ENCODE measurements around the gene SAMD4A.
A peak's percentile ranks its signal among the peaks of the same experiment; 100 is the strongest.
"Not testable (repeated sequence)": the region's sequence is repeated elsewhere in the genome, so short reads cannot be mapped to it uniquely, and the experiment has no call there.

SAMD4A gene

DNA sequence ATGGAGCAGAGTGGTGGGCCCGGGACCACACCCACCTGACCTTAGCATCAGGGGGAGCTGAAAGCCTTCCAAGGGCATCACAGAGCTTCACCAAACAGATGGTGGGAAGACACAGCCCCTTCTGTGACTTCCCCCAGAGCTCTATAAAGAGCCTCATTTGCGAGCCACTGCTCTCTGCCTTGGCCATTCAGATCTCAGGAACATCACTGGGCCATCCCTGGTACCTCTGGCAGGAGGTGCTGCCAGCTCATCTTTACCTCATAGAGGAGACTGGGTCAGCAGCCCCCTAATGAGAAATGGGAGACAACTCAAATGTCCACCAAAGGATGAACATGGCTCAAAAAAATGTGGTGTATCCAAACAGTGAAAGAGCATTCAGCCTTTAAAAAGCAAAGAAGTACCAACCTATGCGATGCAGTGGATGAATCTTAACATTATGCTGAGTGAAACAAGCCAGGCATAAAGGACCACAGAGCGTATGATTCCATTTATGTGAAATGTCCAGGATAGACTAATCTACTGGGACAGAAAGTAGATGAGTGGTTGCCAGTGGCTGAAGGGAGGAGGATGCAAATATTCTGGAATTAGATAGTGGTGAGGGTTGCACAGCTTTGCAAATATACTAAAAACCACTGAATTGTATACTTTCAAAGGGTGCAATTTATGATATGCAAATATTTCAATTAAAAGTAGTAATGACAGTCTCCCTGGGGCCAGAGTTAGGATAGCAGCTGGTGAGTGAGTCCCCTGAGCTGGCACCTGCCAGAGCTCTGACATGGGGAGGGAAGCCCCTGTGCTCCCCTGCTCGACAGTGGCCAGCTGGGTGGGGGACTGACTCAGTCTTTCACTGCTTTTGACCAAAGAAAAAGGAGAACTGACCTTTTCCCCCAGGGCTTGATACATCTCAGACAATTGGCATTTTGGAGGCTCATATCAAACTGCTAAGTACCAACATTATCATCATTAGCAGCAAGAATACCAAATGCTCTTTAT is 219.1 kb downstream of the SAMD4A start:
- no peak for DNase-seq

DNA sequence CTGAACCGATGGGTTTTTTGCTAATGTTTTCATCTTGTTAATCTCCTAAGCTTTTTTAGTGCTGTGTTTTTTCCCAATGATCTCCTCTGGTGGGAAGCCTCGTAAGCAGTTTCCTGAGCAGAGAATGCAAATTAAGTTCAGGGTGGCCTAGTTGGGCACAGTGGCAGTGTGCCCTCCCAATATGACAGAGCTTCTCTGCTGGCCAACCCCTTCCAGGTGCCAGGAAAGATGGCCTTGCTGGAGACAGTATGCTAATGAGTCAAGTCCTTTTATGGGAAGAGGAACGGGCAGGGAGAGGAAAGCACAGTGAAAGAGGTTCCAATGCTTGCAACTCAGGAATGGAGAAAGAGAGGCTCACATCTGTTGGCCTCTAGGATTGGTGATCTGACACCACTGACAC is 219.9 kb downstream of the SAMD4A start:
- no peak for DNase-seq

DNA sequence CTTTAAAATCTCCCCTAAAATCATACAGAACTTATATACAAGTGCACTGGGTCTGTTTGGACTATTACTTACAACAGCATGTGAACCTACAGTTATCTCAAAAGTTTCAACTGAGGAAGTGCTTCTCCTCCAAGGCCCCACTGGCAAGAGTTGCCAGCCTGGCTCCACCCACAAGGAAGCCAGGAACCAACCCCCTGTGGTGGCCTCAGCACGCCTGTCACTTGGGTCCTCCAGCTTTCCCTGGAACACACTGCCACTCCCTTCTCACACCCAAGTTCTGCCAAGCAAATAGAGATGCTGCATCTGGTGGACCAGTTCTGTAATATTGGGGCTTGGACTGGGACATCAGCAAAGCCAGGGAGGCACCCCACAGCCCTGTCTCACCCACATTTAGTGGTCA is 220.3 kb downstream of the SAMD4A start:
- DNase-seq, result no peak

DNA sequence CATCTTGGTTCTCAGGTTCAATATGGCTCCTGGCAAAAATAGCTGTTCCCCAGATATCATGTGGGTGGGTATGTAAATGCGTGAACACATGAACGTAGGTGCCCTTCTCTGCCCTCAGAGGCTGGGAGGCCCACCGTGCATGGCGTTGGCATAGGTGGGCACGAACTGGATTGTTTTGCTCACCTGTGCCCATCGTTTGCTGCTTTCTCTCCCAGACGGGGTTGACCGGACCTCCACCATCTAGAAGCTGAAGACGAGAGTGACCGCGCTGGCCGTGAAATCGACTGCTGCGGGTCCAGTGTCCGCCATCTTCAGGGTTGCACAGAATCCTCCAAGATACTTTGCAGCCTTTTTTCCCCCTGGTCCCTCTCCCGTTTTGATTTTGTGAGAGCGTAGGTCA is 221.8 kb downstream of the SAMD4A start:
- DNase-seq, result no peak

DNA sequence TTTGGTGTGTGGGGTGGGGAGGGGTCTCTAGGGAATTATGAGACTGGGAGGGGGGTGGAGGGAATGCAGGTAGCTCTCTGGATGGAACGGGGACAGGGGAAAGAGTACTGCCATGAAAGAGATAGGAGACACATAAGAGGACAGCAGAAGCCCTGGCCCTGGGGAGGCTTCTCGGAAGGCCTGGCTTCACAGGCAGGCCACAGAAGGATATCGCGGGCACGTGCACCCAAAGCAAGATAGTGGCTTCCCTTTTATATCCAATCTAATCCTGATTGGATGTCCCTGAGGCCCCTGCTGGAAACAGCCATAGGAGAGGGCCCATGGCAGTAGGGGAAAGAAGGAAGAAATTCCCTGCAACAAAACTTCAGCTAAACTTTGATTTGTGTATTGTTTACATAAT is 222.2 kb downstream of the SAMD4A start:
- DNase-seq, result no peak

DNA sequence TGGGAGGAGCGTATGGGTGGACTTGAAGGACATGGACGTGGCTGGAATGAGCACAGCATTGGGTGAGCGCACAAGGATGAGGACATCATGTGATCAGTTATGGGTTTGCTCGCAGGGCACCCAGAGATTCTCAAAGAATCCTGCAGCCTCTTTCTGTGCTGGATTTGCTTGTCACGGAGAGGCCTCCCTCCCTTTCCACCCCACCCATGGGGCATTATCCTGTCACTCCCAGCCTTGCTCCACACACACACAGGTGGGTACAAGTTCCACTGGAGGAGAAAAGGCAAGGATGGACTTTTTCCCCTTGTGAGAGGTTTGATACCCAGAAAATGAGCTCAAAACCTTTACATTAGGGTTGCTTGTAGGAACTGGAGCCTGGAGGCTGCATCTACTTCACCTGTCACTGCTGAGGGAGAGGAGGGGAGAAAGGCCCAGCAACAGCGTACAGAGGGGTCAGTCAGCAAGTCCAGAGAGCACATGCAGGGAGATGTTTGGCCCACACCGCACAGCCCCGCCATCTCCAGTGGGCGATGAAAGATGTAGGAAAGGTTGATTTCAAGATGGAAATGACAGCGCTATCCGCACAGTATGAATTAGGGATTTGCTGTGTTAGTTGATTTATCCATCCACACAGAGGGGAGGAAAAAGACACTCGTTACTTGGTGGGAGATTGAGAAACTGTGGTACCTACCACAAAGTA is 223.0 kb downstream of the SAMD4A start:
- no peak for DNase-seq

DNA sequence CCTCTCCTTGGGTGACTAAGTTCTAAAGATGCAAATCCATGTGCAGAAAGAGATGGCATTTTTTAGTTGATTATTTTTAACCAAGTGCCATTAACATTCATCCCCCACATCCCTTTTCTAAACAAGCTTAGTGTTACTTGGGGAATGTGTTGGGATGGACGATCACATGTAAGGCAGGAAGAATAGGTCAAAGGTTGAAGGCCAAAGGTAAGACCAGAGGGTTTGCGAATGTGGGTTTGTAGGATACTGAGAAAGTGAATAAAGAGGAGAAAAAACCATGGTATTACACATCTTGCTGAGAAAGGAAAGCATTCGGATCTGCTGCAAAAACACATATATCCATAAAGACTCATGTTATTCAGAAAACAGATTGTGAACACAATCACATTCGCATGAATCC is 224.1 kb downstream of the SAMD4A start:
- DNase-seq, result no peak

DNA sequence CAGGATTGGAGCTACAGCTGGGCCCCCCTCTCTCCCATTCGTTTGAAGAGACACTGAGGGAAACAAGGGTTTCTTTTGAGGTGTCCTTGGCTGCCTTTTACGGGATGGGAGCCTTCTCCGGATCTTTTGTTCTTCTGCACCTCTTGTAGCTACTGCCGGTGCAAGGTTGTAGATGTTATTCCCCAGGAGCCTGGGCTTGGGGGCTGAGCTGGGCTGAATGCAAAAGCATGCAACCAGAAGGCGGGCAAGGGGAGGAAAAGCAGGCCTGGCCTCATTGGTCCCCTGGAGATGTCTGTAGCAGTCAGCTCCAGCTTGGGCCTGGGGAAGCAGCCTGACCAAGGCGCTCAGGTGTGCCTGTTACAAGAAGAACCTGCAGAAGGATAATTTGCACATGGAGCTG is 225.4 kb downstream of the SAMD4A start:
- no peak for DNase-seq

DNA sequence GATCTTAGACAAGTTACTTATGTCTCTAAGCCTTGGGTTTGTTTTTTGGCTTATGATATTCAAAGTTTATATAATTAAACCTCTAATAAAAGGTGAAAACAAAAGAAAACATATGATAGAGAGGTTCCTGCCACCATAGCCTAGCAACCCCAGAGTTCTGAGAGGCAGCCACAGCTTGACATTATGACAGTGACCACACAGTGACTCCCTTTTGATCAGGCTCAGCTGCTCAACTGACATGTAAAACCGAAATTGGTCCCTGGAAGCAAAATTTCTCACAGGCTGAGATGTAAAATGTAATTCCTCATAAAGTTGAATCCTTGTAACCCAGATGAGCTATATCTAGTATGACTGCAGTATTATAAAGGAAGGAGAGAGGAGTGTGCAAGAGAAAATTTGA is 227.2 kb downstream of the SAMD4A start:
- DNase-seq, result no peak

DNA sequence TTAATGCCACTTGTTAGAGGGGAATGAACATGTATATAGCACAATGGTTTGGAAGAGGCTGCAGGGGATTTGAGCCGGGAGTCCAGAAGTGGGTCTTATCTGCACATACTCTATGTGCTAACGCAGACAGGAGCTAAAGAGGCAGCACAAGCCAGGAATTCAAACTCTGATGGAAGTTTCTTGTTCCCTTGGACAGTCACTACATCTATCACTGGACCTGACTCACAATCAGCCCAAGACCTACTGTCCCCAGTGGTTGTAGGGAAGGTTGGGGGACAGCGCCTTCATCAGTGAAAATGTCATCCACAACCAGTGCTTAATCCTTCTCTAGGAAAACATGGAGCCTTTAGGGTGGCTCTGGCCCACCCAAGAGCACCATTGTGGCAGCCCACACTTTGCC is 227.9 kb downstream of the SAMD4A start:
- DNase-seq, result no peak

DNA sequence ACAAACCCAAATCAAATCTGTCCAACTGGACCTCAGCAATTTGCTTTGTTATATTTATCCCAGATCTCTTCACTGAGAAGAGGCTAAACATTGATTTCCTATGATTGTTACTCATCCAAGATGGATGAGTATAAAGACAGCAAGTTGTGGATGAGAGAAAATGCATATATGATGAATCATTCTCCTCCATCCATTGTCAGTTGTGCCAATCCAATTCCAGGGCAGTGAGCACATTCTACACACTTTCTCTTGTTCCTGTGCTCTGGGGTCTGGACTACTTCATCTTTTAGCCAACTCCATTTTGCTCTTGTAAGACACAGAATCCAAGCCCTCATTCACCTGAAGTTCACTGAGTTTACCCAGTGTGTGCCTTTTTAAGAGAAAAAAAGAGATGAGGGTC is 230.0 kb downstream of the SAMD4A start:
- DNase-seq, result no peak

DNA sequence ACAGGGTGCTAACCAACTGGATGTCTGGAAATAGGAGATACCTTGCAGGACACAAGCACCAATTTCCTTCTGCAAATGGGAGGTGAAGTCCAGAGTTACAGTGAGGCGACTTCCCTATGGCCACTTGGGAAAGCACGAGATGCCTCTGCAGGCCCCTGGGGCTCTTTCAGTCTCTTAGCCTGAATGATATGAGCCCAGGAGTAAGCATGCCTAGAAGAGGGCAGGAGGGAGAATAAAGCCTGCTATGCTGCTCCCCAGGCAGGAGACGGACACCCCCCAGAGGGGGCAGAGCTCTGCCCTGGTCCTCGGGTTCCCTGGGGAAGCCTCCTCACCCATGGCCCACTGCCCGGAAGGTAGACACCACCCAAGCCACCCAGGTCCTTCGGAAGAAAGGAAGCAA is 230.6 kb downstream of the SAMD4A start:
- no peak for DNase-seq

DNA sequence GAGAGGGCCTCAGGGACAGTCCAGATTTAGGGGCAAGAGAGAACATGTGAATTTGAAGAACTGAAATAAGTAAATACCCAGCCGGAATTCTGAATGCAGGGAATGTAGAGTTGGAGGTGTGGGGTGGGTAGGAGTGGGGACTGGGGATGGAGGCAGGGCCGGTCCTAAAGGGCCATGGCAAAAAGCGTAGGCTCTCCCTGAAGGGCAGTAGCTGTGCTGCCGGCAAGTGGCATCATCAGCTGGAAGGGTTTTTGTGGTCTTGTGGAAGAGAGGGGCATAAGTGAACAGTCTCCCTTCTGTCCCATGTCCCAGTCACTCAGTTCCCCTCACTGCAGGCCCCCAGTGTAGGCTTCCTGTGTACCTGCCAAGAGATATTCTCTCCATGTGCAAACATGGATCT is 231.1 kb downstream of the SAMD4A start:
- no peak for DNase-seq

DNA sequence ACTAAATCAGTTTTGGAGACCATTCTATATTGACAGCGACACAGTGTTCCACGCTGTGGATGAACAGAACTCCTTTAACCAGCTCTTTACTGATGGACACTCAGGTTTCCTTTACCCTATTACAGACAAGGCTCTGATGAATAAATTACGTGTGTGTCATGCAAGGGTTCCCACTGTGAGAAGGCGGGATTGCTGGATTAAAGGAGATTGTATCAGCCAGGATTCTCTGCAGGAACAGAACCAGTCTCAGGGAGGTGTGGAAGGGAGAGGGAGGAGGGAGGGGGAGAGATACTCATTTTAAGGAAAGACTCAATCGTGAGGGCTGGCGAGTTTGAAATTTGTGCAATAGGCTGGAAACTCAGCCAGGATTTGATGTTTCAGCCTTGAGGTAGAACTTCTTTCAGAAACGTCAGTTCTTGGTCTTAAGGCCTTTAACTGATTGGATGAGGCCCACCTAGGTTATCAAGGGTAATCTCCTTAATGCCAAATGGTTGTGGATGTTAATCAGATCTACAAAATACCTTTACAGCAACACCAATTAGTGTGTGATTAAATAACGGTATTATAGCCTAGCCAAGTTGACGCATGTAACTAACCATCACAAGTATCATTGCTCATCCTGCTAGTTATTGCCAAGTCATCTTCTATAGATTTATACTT is 231.7 kb downstream of the SAMD4A start:
- DNase-seq, result no peak

DNA sequence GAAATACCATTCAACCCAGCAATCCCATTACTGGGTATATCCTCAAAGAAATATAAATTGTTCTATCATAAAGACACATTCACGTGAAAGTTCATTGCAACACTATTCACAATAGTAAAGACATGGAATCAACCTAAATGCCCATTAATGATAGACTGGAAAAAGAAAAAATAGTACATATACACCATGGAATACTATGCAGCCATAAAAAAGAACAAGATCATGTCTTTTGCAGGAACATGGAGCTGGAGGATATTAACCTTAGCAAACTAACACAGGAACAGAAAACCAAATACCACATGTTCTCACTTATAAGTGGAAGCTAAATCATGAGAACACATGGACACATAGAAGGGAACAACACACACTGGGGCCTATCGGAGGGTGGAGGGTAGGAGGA is 234.6 kb downstream of the SAMD4A start:
- DNase-seq, result not testable (repeated sequence)

DNA sequence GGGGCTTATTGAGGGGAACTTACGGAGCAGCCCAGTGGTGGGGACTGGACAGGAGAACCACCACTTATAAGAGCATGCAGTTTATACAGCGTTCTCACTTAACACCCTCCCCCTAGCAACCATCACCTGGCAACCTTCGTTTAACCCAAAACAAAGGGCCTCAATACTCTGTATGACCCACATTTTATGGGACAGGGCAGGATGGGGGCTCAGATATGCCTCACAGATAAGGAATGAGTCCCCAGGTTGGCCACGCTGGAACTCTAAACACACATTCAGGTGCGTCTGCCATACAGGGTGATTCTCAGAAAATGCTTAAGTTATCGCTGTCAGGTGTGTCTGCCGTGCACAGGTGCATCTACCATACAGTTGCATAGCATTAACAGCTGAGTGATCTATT is 236.5 kb downstream of the SAMD4A start:
- DNase-seq, result peak; percentile 21

DNA sequence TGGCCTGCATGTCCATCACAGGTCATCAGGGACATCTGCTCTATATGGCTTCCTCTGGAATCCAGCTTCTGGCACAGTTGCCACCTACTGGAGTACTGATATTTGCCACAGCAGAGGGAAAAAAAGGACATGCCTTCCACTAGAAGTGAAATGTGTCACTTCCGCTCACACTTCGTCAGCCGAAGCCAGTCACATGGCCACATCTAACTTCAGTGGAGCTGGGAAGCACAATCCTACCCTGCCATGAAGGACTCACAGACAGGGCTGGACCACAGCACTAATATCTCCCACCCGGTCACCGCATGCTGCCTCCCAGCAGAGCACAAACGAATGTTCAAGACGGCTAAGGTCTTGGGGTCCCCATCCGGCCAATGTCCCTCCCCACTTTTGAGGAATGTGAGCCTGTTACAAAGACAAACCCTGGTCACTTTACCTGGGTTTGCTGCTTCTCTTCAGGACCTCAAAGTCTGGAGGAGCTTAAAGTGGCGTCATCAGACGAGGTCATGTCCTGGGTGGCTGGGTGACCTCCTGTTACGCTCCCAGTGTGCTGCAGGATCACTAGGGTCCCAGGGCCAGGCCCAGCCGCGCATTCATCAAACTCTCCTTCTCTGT is 237.1 kb downstream of the SAMD4A start:
- no peak for DNase-seq

DNA sequence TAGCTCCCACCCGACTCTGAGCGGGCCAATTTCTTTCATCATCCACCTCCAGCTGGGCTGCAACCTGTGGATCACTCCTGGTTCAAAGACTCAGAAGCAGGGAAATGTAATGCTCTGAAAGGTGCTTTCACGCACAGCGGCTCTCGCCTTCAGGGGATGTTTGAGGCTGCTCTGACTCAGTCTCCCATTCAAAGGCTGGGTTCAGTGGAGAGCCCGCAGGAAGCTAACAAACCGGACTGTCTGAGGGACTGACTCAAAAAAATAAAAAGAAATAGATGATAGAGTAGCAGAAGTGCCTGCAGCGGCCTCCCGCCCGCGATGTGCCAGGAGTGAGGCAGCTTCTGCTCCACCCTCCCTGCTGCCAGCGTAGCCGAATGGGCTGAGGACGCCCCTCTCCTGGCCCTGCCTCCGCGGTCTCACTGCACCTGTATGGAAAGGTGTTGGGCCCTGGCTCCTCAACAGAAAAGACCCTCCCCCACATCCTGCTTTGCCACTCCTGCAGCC is 237.7 kb downstream of the SAMD4A start:
- DNase-seq, result no peak

DNA sequence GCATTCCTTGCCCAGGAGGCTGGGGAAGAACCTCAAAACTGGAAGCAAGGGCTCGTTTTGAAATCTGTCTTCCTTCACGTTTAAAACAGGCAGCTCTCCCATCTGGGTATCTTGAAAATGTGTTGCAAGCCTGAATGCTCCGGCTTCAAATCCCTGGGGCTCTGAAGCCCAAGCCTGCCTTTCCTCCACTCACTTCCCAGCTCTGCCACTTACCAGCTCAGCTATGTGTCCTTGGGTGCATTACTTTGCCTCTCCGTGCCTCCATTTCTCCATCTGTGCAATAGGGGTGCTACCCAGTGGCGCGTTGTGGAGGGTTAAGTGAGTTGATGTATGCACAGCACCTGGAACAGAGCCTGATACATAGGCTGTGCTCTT is 238.1 kb downstream of the SAMD4A start:
- DNase-seq, result no peak

DNA sequence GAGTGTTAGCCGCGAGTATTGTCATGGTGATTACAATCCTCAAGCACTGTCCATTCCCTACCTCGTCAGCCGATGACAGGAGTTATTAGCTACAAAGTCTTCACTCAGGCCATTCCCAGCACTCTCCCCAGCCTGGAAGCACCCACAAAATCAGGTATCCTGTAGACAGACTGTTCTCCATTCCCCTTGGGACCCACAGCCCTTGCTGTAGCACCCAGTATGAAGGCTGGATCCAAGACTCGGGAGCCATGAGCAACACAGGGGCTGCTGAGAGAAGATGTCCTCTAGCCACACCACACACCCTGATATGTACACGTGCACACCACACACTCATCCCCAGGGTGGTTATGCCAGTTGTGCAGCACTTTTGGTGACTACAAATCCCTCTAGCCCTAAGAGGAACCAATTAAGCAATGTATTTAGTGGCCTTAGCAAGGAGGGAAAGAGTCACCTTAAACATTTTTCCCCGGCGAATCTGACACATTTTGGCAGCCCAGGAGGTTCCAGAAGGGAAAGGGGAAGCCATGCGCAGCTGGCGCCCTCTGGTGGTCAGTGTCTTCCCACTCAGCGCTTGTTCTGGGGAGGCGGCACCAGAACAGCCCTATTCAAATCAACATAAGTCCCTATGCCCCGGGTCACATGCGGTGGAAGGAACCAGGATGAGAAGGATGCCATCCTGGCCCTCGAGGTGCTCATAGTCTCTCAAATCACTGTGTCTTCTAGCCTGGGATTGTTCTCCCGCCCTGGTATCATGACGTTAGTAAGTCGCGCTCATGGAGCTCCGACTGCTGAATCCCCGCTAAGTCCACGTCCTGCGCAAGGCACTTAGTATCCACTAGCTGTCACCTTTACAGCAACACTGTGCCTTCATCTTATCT is 238.8 kb downstream of the SAMD4A start:
- DNase-seq, result peak; percentile 49

DNA sequence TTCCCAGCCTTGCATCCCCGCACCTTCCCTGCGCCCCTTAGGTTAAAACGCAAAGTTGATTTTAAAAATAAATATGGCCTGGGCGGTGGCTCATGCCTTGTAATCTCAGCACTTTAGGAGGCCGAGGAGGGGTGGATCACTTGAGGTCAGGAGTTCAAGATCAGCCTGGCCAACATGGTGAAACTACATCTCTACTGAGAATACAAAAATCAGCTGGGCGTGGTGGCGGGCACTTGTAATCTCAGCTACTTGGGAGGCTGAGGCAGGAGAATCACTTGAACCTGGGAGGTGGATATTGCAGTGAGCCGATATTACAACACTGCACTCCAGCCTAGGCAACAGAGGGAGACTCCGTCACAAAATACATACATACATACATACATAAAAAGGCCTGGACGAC is 239.7 kb downstream of the SAMD4A start:
- no peak for DNase-seq

DNA sequence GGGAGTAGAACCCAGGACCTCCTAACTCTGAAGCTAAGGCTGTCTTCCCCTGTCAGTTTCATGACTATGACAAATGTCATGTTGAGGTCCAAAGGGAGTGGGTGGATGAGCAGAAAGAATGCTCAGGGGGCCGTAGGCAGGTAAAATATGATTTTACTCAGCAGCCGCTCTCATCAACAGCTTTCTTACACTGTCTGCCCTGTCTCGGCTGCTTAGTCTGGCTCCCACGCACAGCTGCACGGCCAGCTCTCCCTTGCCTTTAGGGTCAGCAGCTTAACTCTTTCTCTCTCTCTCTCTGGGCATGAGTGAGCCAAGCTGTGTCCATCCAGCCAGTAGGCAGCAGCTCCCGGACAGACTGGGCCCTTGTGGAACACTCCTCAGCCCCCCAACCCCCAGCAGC is 240.5 kb downstream of the SAMD4A start:
- DNase-seq, result no peak
